ENCODE results near the gene TRABD2B.

Gene TRABD2B

DNA sequence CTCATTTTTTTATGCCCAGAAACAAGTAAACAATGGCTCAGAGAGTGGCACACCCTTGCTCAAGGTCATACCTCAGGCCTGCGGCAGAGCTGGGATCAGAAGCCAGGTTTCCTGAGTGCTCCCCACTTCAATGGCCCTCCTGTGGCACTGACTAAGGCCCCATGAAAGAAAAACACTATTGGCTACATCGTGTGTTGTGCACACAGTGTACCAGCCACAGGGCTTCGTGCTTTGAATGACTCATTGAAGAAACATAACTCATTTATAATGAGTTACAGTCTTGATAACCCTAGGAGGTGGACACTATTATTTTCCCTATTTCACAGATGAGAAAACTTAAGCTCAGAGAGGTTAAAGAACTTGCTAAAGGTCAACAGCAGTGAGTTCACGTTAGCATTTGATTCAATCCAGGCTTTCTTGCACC is 91.2 kb downstream of the TRABD2B start:
- ChIA-PET POLR2A (no interaction called here), CTCF (no interaction called here)
- H3K36me3 ChIP-seq (ENCODE audit: control insufficient read depth in 2 of 2, insufficient read depth in 1 of 2, low read length in 2 of 2), result no peaks in the 10 kb centered on the region
- H3K9me3 ChIP-seq (ENCODE audit: control insufficient read depth, insufficient read depth, low read depth, low read length), result no peaks in the 10 kb centered on the region
- TF ChIP-seq SP2 (tag by site-specific recombination; IDR thresholded peaks at IDR 0.05) (no peak), SP7 (tag by site-specific recombination; IDR thresholded peaks at IDR 0.05) (peak; percentile 48; the same call in 1 of the 2 replicates), ZNF629 (tag by site-specific recombination; IDR thresholded peaks at IDR 0.05) (peak; percentile 46; the same call in 1 of the 2 replicates), ZNF184 (tag by site-specific recombination; IDR thresholded peaks at IDR 0.05) (peak; percentile 61; the same call in 1 of the 2 replicates), ZIC2 (tag by site-specific recombination; IDR thresholded peaks at IDR 0.05) (peak; percentile 35; the same call in 1 of the 2 replicates), ZNF768 (tag by site-specific recombination; IDR thresholded peaks at IDR 0.05) (peak; percentile 58; the same call in 1 of the 2 replicates), ZNF660 (tag by site-specific recombination; IDR thresholded peaks at IDR 0.05) (0 out of 2 replicates have a peak, but pooled peaks have one; percentile 50), BCL11A (tag by site-specific recombination; IDR thresholded peaks at IDR 0.05; ENCODE audit: low read depth) (0 out of 2 replicates have a peak, but pooled peaks have one; percentile 34), ZNF394 (tag by site-specific recombination; IDR thresholded peaks at IDR 0.05; ENCODE audit: borderline replicate concordance) (no peak)
- H3K4me3 ChIP-seq (ENCODE audit: low read depth, low read length), result no peak overlapping the region
- H3K4me1 ChIP-seq (ENCODE audit: control insufficient read depth, insufficient read depth, low read length), result no peaks in the 10 kb centered on the region
- H3K27ac ChIP-seq (ENCODE audit: extremely low read depth, low read depth, low read length), result no peak overlapping the region

DNA sequence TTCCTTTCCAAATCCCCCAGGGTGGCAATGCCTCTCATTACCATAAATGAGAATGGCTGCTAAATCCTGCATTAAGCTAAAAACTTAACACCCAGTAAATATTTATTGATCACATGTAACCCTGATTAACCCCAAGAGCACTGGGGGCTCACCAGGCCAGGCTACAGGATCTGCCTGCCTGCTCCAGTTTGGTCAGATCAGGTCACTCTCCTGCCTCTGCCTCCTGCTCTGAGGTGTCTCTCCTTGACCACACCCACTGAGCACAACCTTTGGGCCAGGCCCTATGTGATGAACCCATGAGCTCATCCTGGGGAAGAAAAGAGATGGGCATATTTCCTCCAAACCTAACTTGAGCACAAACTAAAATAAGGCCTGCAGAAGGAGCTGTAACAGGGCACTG is 93.5 kb downstream of the TRABD2B start:
- Histone ChIP-seq H3K27ac (ENCODE audit: extremely low read depth, low read depth, low read length) (no peak overlapping the region), H3K36me3 (ENCODE audit: control insufficient read depth in 2 of 2, insufficient read depth in 1 of 2, low read length in 2 of 2) (no peaks in the 10 kb centered on the region), H3K4me1 (ENCODE audit: control insufficient read depth, insufficient read depth, low read length) (no peaks in the 10 kb centered on the region), H3K9me3 (ENCODE audit: control insufficient read depth, insufficient read depth, low read depth, low read length) (no peaks in the 10 kb centered on the region), H3K4me3 (ENCODE audit: low read depth, low read length) (no peak overlapping the region)
- CTCF ChIA-PET, result interaction anchor here (0.6 to 1.7 kb wide), 2 partner anchors 94 to 219 kb away, joined by 3 to 4 read pairs; partner anchors contain the start of gene TRABD2B
- TF ChIP-seq ZNF555 (tag by site-specific recombination; conservative IDR thresholded peaks at IDR 0.05) (no peak), ZNF169 (tag by site-specific recombination; IDR thresholded peaks at IDR 0.05) (no peak)
- POLR2A ChIA-PET, result no interaction called here

DNA sequence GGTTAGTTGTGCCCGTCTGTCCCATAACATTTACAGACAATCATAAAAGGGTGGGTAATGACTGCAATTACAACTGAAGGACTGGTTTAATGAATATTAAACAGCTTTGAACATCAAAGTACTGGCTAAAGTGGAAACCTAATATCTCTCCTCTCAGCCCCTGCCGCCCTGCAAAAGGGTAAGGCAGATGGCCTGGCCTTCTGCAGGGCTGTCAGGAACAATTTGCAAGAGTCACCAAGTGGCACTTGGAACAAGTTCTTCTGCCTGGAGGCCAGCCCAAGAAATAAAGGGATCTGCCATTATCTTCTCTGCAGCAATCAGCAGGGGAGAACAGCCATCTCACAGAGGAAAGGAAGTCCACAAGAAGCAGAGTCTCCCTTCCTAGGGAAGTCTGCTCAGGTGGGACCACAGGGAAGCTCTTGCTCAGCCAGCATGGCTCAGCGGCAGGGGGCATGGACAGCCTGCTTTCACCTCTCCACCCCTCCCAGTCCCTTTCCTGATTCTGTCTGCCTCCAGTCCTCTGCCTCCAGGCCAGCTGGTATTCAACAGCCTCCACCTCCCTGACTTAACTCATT is 96.1 kb downstream of the TRABD2B start:
- H3K9me3 ChIP-seq (ENCODE audit: control insufficient read depth, insufficient read depth, low read depth, low read length), result no peaks in the 10 kb centered on the region
- ChIA-PET CTCF (interaction anchor here (0.6 kb wide), 1 partner anchor 143 kb away, joined by 3 read pairs; no protein-coding TSS in a partner anchor), POLR2A (no interaction called here)
- H3K4me1 ChIP-seq (ENCODE audit: control insufficient read depth, insufficient read depth, low read length), result no peaks in the 10 kb centered on the region
- no peaks in the 10 kb centered on the region for H3K36me3 ChIP-seq (ENCODE audit: control insufficient read depth in 2 of 2, insufficient read depth in 1 of 2, low read length in 2 of 2)
- no peak overlapping the region for H3K4me3 ChIP-seq (ENCODE audit: low read depth, low read length)
- no peak overlapping the region for H3K27ac ChIP-seq (ENCODE audit: extremely low read depth, low read depth, low read length)
- no peak for TF ChIP-seq TCF7L2 (IDR thresholded peaks at IDR 0.05; ENCODE audit: borderline replicate concordance, low read depth, low read length)
- TF ChIP-seq, protein P1, sequence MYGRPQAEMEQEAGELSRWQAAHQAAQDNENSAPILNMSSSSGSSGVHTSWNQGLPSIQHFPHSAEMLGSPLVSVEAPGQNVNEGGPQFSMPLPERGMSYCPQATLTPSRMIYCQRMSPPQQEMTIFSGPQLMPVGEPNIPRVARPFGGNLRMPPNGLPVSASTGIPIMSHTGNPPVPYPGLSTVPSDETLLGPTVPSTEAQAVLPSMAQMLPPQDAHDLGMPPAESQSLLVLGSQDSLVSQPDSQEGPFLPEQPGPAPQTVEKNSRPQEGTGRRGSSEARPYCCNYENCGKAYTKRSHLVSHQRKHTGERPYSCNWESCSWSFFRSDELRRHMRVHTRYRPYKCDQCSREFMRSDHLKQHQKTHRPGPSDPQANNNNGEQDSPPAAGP (tag by site-specific recombination; IDR thresholded peaks at IDR 0.05), result no peak
- peak; percentile 94 for TF ChIP-seq ZIC2 (tag by site-specific recombination; IDR thresholded peaks at IDR 0.05)

DNA sequence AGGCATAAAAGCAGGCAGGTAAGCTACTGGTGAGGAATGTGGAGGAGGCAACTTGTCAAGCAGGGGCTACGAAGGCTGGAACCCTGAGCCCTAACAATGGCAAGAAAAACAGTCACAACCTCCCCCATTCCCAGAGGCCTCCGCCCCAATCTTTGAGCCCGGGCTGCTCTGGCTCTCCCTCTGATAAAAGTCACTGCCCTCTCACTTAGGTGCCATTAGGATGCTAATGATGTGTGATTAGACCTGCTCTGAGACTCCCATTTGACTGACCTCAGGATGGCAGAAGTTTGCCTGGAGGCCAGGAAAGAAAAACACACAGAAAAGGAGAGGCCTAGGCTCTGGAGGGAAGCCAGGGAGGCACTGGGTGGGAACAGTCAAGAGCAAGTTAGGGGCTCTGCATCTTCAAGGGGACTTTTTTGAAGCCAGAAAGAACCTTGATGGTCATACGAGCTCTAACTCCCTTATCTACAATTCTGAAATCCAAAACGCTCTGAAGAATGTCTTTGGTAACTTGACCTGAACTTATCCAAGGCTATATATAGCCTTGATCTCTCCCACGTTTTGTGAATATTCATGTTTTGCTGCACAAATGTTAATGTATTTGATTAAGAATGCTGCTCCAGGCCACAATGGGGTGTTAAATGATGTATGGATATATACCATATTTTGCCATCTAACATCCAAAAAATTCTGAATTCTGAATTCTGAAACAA is 98.9 kb downstream of the TRABD2B start:
- Histone ChIP-seq H3K4me3 (ENCODE audit: low read depth, low read length) (no peak overlapping the region), H3K4me1 (ENCODE audit: control insufficient read depth, insufficient read depth, low read length) (peaks cover under 1% of the 10 kb centered on the region; the same call in 1 of the 2 replicates), H3K9me3 (ENCODE audit: control insufficient read depth, insufficient read depth, low read depth, low read length) (no peaks in the 10 kb centered on the region), H3K36me3 (ENCODE audit: control insufficient read depth in 2 of 2, insufficient read depth in 1 of 2, low read length in 2 of 2) (no peaks in the 10 kb centered on the region), H3K27ac (ENCODE audit: extremely low read depth, low read depth, low read length) (no peak overlapping the region)
- CTCF ChIA-PET, result interaction anchor here (0.9 kb wide), 1 partner anchor 13 kb away, joined by 4 read pairs; no protein-coding TSS in a partner anchor
- POLR2A ChIA-PET, result no interaction called here
- no peak for TF ChIP-seq ZBTB17 (tag by site-specific recombination; IDR thresholded peaks at IDR 0.05)
- no peak for TF ChIP-seq ZNF366 (tag by site-specific recombination; conservative IDR thresholded peaks at IDR 0.05)
- TF ChIP-seq SP3 (tag by site-specific recombination; IDR thresholded peaks at IDR 0.05), result no peak
- TF ChIP-seq OSR2 (tag by site-specific recombination; IDR thresholded peaks at IDR 0.05), result no peak
- no peak for TF ChIP-seq REPIN1 (tag by site-specific recombination; IDR thresholded peaks at IDR 0.05; ENCODE audit: low read depth)
- TF ChIP-seq, protein P2, sequence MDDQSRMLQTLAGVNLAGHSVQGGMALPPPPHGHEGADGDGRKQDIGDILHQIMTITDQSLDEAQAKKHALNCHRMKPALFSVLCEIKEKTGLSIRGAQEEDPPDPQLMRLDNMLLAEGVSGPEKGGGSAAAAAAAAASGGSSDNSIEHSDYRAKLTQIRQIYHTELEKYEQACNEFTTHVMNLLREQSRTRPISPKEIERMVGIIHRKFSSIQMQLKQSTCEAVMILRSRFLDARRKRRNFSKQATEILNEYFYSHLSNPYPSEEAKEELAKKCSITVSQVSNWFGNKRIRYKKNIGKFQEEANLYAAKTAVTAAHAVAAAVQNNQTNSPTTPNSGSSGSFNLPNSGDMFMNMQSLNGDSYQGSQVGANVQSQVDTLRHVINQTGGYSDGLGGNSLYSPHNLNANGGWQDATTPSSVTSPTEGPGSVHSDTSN (CRISPR knock-in tag; IDR thresholded peaks at IDR 0.05), result no peak
- no peak for TF ChIP-seq ZNF214 (tag by site-specific recombination; IDR thresholded peaks at IDR 0.05; ENCODE audit: borderline replicate concordance)
- TF ChIP-seq SP2 (tag by site-specific recombination; IDR thresholded peaks at IDR 0.05), result no peak
- no peak for TF ChIP-seq ZNF239 (tag by site-specific recombination; IDR thresholded peaks at IDR 0.05)
- no peak for TF ChIP-seq SCRT2 (tag by site-specific recombination; IDR thresholded peaks at IDR 0.05)
- no peak for TF ChIP-seq ZNF571 (tag by site-specific recombination; IDR thresholded peaks at IDR 0.05)
- TF ChIP-seq ZNF549 (tag by site-specific recombination; IDR thresholded peaks at IDR 0.05), result no peak
